Measurements from ENCODE around the gene ENTHD1.

Gene ENTHD1

DNA sequence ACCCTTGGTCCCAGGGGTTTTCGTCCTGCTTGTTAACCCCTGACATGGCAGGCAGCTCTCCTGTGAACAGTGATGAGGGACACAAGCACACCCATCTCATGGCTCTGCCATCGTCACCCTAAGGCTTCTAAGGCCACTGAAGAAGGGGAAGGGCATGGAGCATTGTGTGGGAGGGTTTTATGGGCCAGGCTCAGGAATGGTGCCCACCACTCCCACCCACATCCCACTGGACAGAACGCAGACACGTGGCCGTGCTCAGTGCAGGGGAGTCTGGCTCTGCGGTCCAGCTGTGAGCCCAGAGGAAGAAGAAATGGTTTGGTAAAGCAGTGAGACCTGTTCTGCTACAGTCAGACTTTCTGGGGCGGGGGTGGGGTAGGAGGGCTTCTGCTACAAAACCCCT lies 193.0 kb downstream of the ENTHD1 start:
- no peaks in the 10 kb centered on the region for H3K4me1 ChIP-seq (ENCODE audit: insufficient read depth, low read length)
- no peaks in the 10 kb centered on the region for H3K27me3 ChIP-seq (ENCODE audit: insufficient read depth, low read length)
- no peaks in the 10 kb centered on the region for H3K9me3 ChIP-seq (ENCODE audit: insufficient read depth, low read depth, low read length)
- no peak overlapping the region for H3K9ac ChIP-seq (ENCODE audit: low read depth, low read length)
- H3K27ac ChIP-seq (ENCODE audit: low read length) = no peak overlapping the region
- no peaks in the 10 kb centered on the region for H3K36me3 ChIP-seq (ENCODE audit: insufficient read depth, low read depth, low read length)
- no peak overlapping the region for H3K4me3 ChIP-seq (ENCODE audit: low read length)

GRCh38 chr22:39699631-39700360 lies 193.8 kb downstream of the ENTHD1 start:
- no peak overlapping the region for H3K4me3 ChIP-seq (ENCODE audit: low read length)
- H3K4me1 ChIP-seq (ENCODE audit: insufficient read depth, low read length) = no peaks in the 10 kb centered on the region
- no peak overlapping the region for H3K9ac ChIP-seq (ENCODE audit: low read depth, low read length)
- H3K9me3 ChIP-seq (ENCODE audit: insufficient read depth, low read depth, low read length) = no peaks in the 10 kb centered on the region
- no peaks in the 10 kb centered on the region for H3K36me3 ChIP-seq (ENCODE audit: insufficient read depth, low read depth, low read length)
- no peak overlapping the region for H3K27ac ChIP-seq (ENCODE audit: low read length)
- H3K27me3 ChIP-seq (ENCODE audit: insufficient read depth, low read length) = no peaks in the 10 kb centered on the region

- Histone ChIP-seq H3K4me3 (ENCODE audit: low read length) (no peak overlapping the region), H3K36me3 (ENCODE audit: insufficient read depth, low read depth, low read length) (no peaks in the 10 kb centered on the region), H3K4me1 (ENCODE audit: insufficient read depth, low read length) (no peaks in the 10 kb centered on the region), H3K9me3 (ENCODE audit: insufficient read depth, low read depth, low read length) (no peaks in the 10 kb centered on the region), H3K27me3 (ENCODE audit: insufficient read depth, low read length) (no peaks in the 10 kb centered on the region), H3K9ac (ENCODE audit: low read depth, low read length) (no peak overlapping the region), H3K27ac (ENCODE audit: low read length) (no peak overlapping the region)
These were observed 195.7 kb downstream of the ENTHD1 start for GRCh38 chr22:39697790-39698430.

DNA sequence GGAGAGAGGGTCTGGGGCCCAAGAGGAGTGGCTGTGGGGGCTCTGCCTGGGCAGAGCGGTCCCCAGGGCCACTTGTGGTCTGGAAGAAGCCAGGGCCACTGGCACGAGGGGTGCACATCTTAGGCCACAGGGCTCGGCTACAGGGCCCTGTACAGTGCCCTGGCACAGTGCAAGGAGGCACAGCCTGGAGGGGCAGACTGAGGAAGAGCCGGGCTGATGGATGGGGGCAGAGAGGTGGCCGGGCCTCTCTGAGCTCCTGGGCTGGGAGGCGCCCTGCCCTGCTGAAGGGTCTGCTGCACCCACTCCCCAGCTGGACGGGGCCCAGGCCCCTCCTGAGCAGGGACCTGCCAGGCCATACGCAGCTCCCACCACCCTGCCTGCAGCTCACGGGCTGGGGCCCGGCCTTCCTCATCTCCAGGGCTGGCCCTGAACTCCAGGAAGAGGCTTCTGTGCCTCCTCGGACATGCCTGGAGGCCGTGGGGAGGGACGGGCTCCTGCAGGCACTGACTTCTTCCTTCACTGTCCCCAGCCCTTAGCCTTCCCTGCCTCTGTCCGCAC lies 199.5 kb downstream of the ENTHD1 start:
- no peaks in the 10 kb centered on the region for H3K36me3 ChIP-seq (ENCODE audit: insufficient read depth, low read depth, low read length)
- H3K27ac ChIP-seq (ENCODE audit: low read length) = no peak overlapping the region
- no peak overlapping the region for H3K9ac ChIP-seq (ENCODE audit: low read depth, low read length)
- H3K9me3 ChIP-seq (ENCODE audit: insufficient read depth, low read depth, low read length) = no peaks in the 10 kb centered on the region
- no peaks in the 10 kb centered on the region for H3K4me1 ChIP-seq (ENCODE audit: insufficient read depth, low read length)
- no peak overlapping the region for H3K4me3 ChIP-seq (ENCODE audit: low read length)
- no peaks in the 10 kb centered on the region for H3K27me3 ChIP-seq (ENCODE audit: insufficient read depth, low read length)
